SHP77 treated with DMSO at 0.1 percent for 48 hours (cell line): ENCODE results near the gene ATP6AP1.
A peak's percentile ranks its signal among the peaks of the same experiment; 100 is the strongest.

Source experiments
- DNase-seq: peaks from one replicate; lab custom pipeline; 2025; lab: John Stamatoyannopoulos, UW

The ATP6AP1 gene

GRCh38 chrX:154470914-154471568 is 42.6 kb downstream of the ATP6AP1 start:
- DNase-seq = no peak

GRCh38 chrX:154471839-154472684 is 43.6 kb downstream of the ATP6AP1 start:
- DNase-seq = no peak

GRCh38 chrX:154472685-154473632 is 44.5 kb downstream of the ATP6AP1 start:
- no peak for DNase-seq

- DNase-seq = no peak
Measured at GRCh38 chrX:154473683-154474082, 45.2 kb downstream of the ATP6AP1 start.

- DNase-seq = no peak
Measured at GRCh38 chrX:154476821-154477220, 48.3 kb downstream of the ATP6AP1 start.

GRCh38 chrX:154477891-154478477 is 49.5 kb downstream of the ATP6AP1 start:
- no peak for DNase-seq

GRCh38 chrX:154478728-154479622 is 50.5 kb downstream of the ATP6AP1 start, which contains the start of gene LAGE3:
TSS of gene LAGE3 (minus strand) at chrX:154479281. CDS start at chrX:154478915, 366 bp downstream.
- peak; percentile 63 for DNase-seq

- DNase-seq = no peak
Measured at GRCh38 chrX:154481195-154481594, 52.7 kb downstream of the ATP6AP1 start.

GRCh38 chrX:154481911-154482601 is 53.6 kb downstream of the ATP6AP1 start:
- no peak for DNase-seq

GRCh38 chrX:154482786-154483185 is 54.3 kb downstream of the ATP6AP1 start:
- DNase-seq = no peak

GRCh38 chrX:154483325-154483724 is 54.8 kb downstream of the ATP6AP1 start:
- DNase-seq = no peak

- DNase-seq = no peak
Measured at GRCh38 chrX:154484255-154485149, 56.0 kb downstream of the ATP6AP1 start.

GRCh38 chrX:154485150-154486051 is 56.9 kb downstream of the ATP6AP1 start:
- no peak for DNase-seq

- DNase-seq = no peak
Measured at GRCh38 chrX:154486052-154486395, 57.5 kb downstream of the ATP6AP1 start.
